HCT116 (cell line): ENCODE measurements around the gene NR6A1.

Source experiments
- ATF3 ChIP-seq: IDR thresholded peaks from 2 replicates; pipeline ENCODE4 v1.6.1; 2012
- CTCF ChIP-seq, 3 experiments: fragments of 200-600 bp in 1 of 3; sonication (generic) in 1 of 3; IDR thresholded peaks in 2 of 3; conservative IDR thresholded peaks in 1 of 3; 2 replicates each; pipeline ENCODE4 v1.5.1; 2012 to 2017; ENCODE audit warnings: low read depth in 2 of 3, low read length in 2 of 3, antibody characterized with exemption in 1 of 3, borderline replicate concordance in 1 of 3, control low read depth in 1 of 3, mild to moderate bottlenecking in 1 of 3, mixed read lengths in 1 of 3, mixed run types in 1 of 3, moderate library complexity in 1 of 3; ENCODE audit not compliant: insufficient read depth in 1 of 3
- EZH2 ChIP-seq: fragments of 200-600 bp; sonication (generic); IDR thresholded peaks from 2 replicates; pipeline ENCODE4 v1.6.1; 2017; ENCODE audit warnings: antibody characterized with exemption, mixed run types
- EZH2phosphoT487 ChIP-seq: fragments of 200-600 bp; IDR thresholded peaks from 2 replicates; pipeline ENCODE4 v1.6.1; 2018; ENCODE audit warnings: antibody characterized with exemption, borderline replicate concordance
- FOSL1 ChIP-seq: IDR thresholded peaks from 2 replicates; pipeline ENCODE4 v1.6.1; 2012; ENCODE audit warnings: low read depth
- MAX ChIP-seq: IDR thresholded peaks from 2 replicates; pipeline ENCODE4 v1.6.1; 2012
- POLR2A ChIP-seq: IDR thresholded peaks from 2 replicates; pipeline ENCODE4 v1.7.0; 2011; ENCODE audit warnings: borderline replicate concordance; ENCODE audit not compliant: insufficient read depth, insufficient read length; ENCODE audit errors: extremely low read depth
- POLR2AphosphoS5 ChIP-seq: IDR thresholded peaks from 2 replicates; pipeline ENCODE4 v1.6.1; 2011; ENCODE audit warnings: mild to moderate bottlenecking, low read depth, low read length, moderate library complexity
- RAD21 ChIP-seq: IDR thresholded peaks from 2 replicates; pipeline ENCODE4 v1.6.1; 2012; ENCODE audit warnings: low read depth, mild to moderate bottlenecking
- REST ChIP-seq: IDR thresholded peaks from 2 replicates; pipeline ENCODE4 v1.6.1; 2012; ENCODE audit warnings: low read depth
- TCF7L2 ChIP-seq: IDR thresholded peaks from 2 replicates; pipeline ENCODE4 v1.7.0; 2011; ENCODE audit warnings: borderline replicate concordance, inconsistent platforms; ENCODE audit not compliant: insufficient read depth, insufficient read length; ENCODE audit errors: extremely low read depth
- YY1 ChIP-seq: IDR thresholded peaks from 2 replicates; pipeline ENCODE4 v1.6.1; 2011; ENCODE audit warnings: low read length, low read depth, moderate library complexity, mild to moderate bottlenecking; ENCODE audit not compliant: insufficient replicate concordance; ENCODE audit errors: extremely low read depth

- TF ChIP-seq CTCF (IDR thresholded peaks at IDR 0.05 in 2 of 3, conservative IDR thresholded peaks at IDR 0.05 in 1 of 3; ENCODE audit: borderline replicate concordance in 1 of 3, insufficient read depth in 1 of 3, low read depth in 2 of 3, low read length in 2 of 3) = no peak
- no peak for TF ChIP-seq FOSL1
- no peak for TF ChIP-seq TCF7L2
- TF ChIP-seq EZH2phosphoT487 = no peak
- TF ChIP-seq REST = no peak
- TF ChIP-seq POLR2AphosphoS5 = no peak
- TF ChIP-seq POLR2A = no peak
- no peak for TF ChIP-seq RAD21
- no peak for TF ChIP-seq ATF3
- TF ChIP-seq YY1 = no peak
- TF ChIP-seq MAX = no peak
- no peak for TF ChIP-seq EZH2
Observed at GRCh38 chr9:124717597-124717996, 53.5 kb downstream of the NR6A1 start.
